WTC11 (cell line): ENCODE results near the gene SMC5. TPM values are rescaled to one million over a fixed set of nuclear protein-coding genes. Genes with fewer than 3 reads are reported as not detected.
A peak's percentile ranks its signal among the peaks of the same experiment; 100 is the strongest.

Source experiments
- ATAC-seq: fragments of 200-7000 bp; cut with Tn5 transposase; 2 replicates; pipeline ENCODE4 v1.10.0; 2021; ENCODE audit warnings: mild to moderate bottlenecking, moderate library complexity
- CTCF ChIA-PET: fragments of 300-600 bp; sonication (Branson Sonifier 250); formaldehyde crosslinking; loops from one replicate; lab custom pipeline; 2021; ENCODE audit warnings: antibody characterized with exemption; lab: Charles Lee
- POLR2A ChIA-PET: fragments of 350-600 bp; sonication (Branson Sonifier 250); formaldehyde crosslinking; loops from one replicate; lab custom pipeline; 2021; ENCODE audit warnings: antibody characterized with exemption; lab: Charles Lee
- DNase-seq: peaks from one replicate; pipeline ENCODE4 v3.0.0; 2021; ENCODE audit warnings: low spot score
- H3K27ac Mint-ChIP-seq: 2 replicates; pipeline ENCODE4 v1.8.0; 2021; ENCODE audit warnings: mixed read lengths
- H3K27me3 Mint-ChIP-seq: 2 replicates; pipeline ENCODE4 v1.8.0; 2021; ENCODE audit warnings: low read depth, mild to moderate bottlenecking, moderate library complexity, mixed read lengths
- H3K36me3 Mint-ChIP-seq: 2 replicates; pipeline ENCODE4 v1.8.0; 2021; ENCODE audit warnings: mixed read lengths
- H3K4me1 Mint-ChIP-seq: 2 replicates; pipeline ENCODE4 v1.8.0; 2022; ENCODE audit warnings: mixed read lengths
- H3K4me3 Mint-ChIP-seq: 2 replicates; pipeline ENCODE4 v1.8.0; 2021; ENCODE audit warnings: mild to moderate bottlenecking, moderate library complexity, mixed read lengths
- H3K9me3 Mint-ChIP-seq: 2 replicates; pipeline ENCODE4 v1.8.0; 2021; ENCODE audit warnings: mixed read lengths
- AR ChIP-seq: fragments of 250-450 bp; sonication (Bioruptor Pico); IDR thresholded peaks from 2 replicates; pipeline ENCODE4 v1.9.0; 2021; ENCODE audit warnings: mild to moderate bottlenecking
- ATF6 ChIP-seq: sonication (generic); formaldehyde crosslinking; IDR thresholded peaks from 2 replicates; pipeline ENCODE4 v1.8.1; 2023; ENCODE audit warnings: mild to moderate bottlenecking, missing genetic modification reagents
- ELF4 ChIP-seq: sonication (generic); formaldehyde crosslinking; IDR thresholded peaks from 2 replicates; pipeline ENCODE4 v1.8.1; 2022; ENCODE audit warnings: low read depth, mild to moderate bottlenecking, moderate library complexity, missing genetic modification reagents
- ERG ChIP-seq: fragments of 250-450 bp; sonication (Bioruptor Pico); IDR thresholded peaks from 2 replicates; pipeline ENCODE4 v1.8.0; 2021; ENCODE audit warnings: mild to moderate bottlenecking
- IRF2 ChIP-seq: sonication (generic); formaldehyde crosslinking; IDR thresholded peaks from 2 replicates; pipeline ENCODE4 v1.8.0; 2022; ENCODE audit warnings: low read depth, missing genetic modification reagents, borderline replicate concordance
- MLX ChIP-seq: sonication (generic); formaldehyde crosslinking; IDR thresholded peaks from 2 replicates; pipeline ENCODE4 v1.8.1; 2023; ENCODE audit warnings: mild to moderate bottlenecking, missing genetic modification reagents, moderate library complexity
- NR1H2 ChIP-seq: sonication (generic); formaldehyde crosslinking; IDR thresholded peaks from 2 replicates; pipeline ENCODE4 v1.9.0; 2021; ENCODE audit warnings: mild to moderate bottlenecking, moderate library complexity, missing genetic modification reagents
- NR2C2 ChIP-seq: sonication (generic); formaldehyde crosslinking; IDR thresholded peaks from 2 replicates; pipeline ENCODE4 v1.8.0; 2022; ENCODE audit warnings: mild to moderate bottlenecking, missing genetic modification reagents
- NR3C1 ChIP-seq: sonication (generic); formaldehyde crosslinking; conservative IDR thresholded peaks from 2 replicates; pipeline ENCODE4 v1.8.1; 2023; ENCODE audit warnings: low read depth, mild to moderate bottlenecking, missing genetic modification reagents
- PREB ChIP-seq: sonication (generic); formaldehyde crosslinking; IDR thresholded peaks from 2 replicates; pipeline ENCODE4 v1.8.1; 2022; ENCODE audit warnings: mild to moderate bottlenecking, missing genetic modification reagents, moderate library complexity, borderline replicate concordance
- SMAD3 ChIP-seq: sonication (generic); formaldehyde crosslinking; IDR thresholded peaks from 2 replicates; pipeline ENCODE4 v1.8.0; 2022; ENCODE audit warnings: missing genetic modification reagents, mild to moderate bottlenecking, borderline replicate concordance
- SOX15 ChIP-seq: fragments of 250-450 bp; sonication (Bioruptor Pico); IDR thresholded peaks from 2 replicates; pipeline ENCODE4 v1.9.0; 2021; ENCODE audit warnings: mild to moderate bottlenecking
- TCF7 ChIP-seq: sonication (generic); formaldehyde crosslinking; IDR thresholded peaks from 2 replicates; pipeline ENCODE4 v1.8.0; 2022; ENCODE audit warnings: mild to moderate bottlenecking, low read depth, missing genetic modification reagents, moderate library complexity
- USF1 ChIP-seq: sonication (generic); formaldehyde crosslinking; IDR thresholded peaks from 2 replicates; pipeline ENCODE4 v1.8.0; 2022; ENCODE audit warnings: mild to moderate bottlenecking, missing genetic modification reagents
- ZBTB21 ChIP-seq: sonication (generic); formaldehyde crosslinking; IDR thresholded peaks from 2 replicates; pipeline ENCODE4 v1.8.1; 2023; ENCODE audit warnings: mild to moderate bottlenecking, missing genetic modification reagents, borderline replicate concordance
- ZNF317 ChIP-seq: sonication (generic); formaldehyde crosslinking; IDR thresholded peaks from 2 replicates; pipeline ENCODE4 v1.8.1; 2023; ENCODE audit warnings: low read depth, mild to moderate bottlenecking, moderate library complexity, missing genetic modification reagents, borderline replicate concordance
- ZNF416 ChIP-seq: fragments of 250-450 bp; sonication (Bioruptor Pico); IDR thresholded peaks from 2 replicates; pipeline ENCODE4 v1.9.0; 2021; ENCODE audit warnings: mild to moderate bottlenecking, inconsistent platforms
- ZNF671 ChIP-seq: fragments of 250-450 bp; sonication (Bioruptor Pico); IDR thresholded peaks from 2 replicates; pipeline ENCODE4 v1.8.0; 2021; ENCODE audit warnings: mild to moderate bottlenecking
- total RNA-seq: library from RNA; stranded (reverse); gene quantifications from 3 replicates; pipeline ENCODE4 v1.2.3, GENCODE V29; 2021

Gene SMC5
- total RNA-seq, 1 experiment from 2014 or later, result 20.2 TPM

- H3K27ac Mint-ChIP-seq, result peak overlapping the region; percentile 44; the same call in 1 of the 2 replicates
- H3K36me3 Mint-ChIP-seq, result peaks cover 6% of the 10 kb centered on the region; the same call in 1 of the 2 replicates
- no peaks in the 10 kb centered on the region for H3K9me3 Mint-ChIP-seq
- H3K27me3 Mint-ChIP-seq, result peaks cover 5% of the 10 kb centered on the region; the same call in 1 of the 2 replicates
- H3K4me3 Mint-ChIP-seq, result no peak overlapping the region
- TF ChIP-seq SOX15 (CRISPR knock-in tag) (no peak), ZNF317 (no peak), ZNF416 (CRISPR knock-in tag) (no peak), ERG (CRISPR knock-in tag) (no peak), ZBTB21 (CRISPR knock-in tag) (no peak), AR (CRISPR knock-in tag) (no peak), NR3C1 (no peak), IRF2 (CRISPR knock-in tag) (no peak), ELF4 (no peak), ATF6 (CRISPR knock-in tag) (no peak)
- ATAC-seq, result no peak
- no peak for DNase-seq
- H3K4me1 Mint-ChIP-seq, result peaks cover 30% of the 10 kb centered on the region
- ChIA-PET POLR2A (no interaction called here), CTCF (interaction anchor here (0.9 kb wide), 1 partner anchor 347 kb away, joined by 3 read pairs; no protein-coding TSS in a partner anchor)
Measured at GRCh38 chr9:70256123-70256551, 2.6 kb upstream of the SMC5 start.

GRCh38 chr9:70257502-70257901 lies 1.3 kb upstream of the SMC5 start:
- TF ChIP-seq ELF4, result no peak
- TF ChIP-seq MLX, result no peak
- no peak for TF ChIP-seq SMAD3
- Mint-ChIP-seq H3K4me3 (peak overlapping the region; percentile 4), H3K27me3 (peaks cover 5% of the 10 kb centered on the region; the same call in 1 of the 2 replicates), H3K27ac (peak overlapping the region; percentile 5; the same call in 1 of the 2 replicates), H3K9me3 (no peaks in the 10 kb centered on the region), H3K4me1 (peaks cover 44% of the 10 kb centered on the region), H3K36me3 (peaks cover 20% of the 10 kb centered on the region)
- CTCF ChIA-PET, result interaction anchor here (0.6 to 1.7 kb wide), 4 partner anchors 28 to 345 kb away, joined by 3 to 5 read pairs (median 4); no protein-coding TSS in a partner anchor
- DNase-seq (no peak), ATAC-seq (no peak)
- POLR2A ChIA-PET, result no interaction called here

GRCh38 chr9:70257991-70258691 lies 637 bp upstream of the SMC5 start:
- Mint-ChIP-seq H3K27ac (peak overlapping the region; percentile 97), H3K4me3 (peak overlapping the region; percentile 91), H3K4me1 (peaks cover 46% of the 10 kb centered on the region), H3K9me3 (no peaks in the 10 kb centered on the region), H3K36me3 (peaks cover 22% of the 10 kb centered on the region), H3K27me3 (peaks cover 5% of the 10 kb centered on the region; the same call in 1 of the 2 replicates)
- CTCF ChIA-PET, result interaction anchor here (0.6 to 1.7 kb wide), 5 partner anchors 28 to 344 kb away, joined by 3 to 5 read pairs (median 4); no protein-coding TSS in a partner anchor
- DNase-seq (peak; percentile 36), ATAC-seq (peak; percentile 60)
- POLR2A ChIA-PET, result no interaction called here
- TF ChIP-seq NR1H2 (no peak), ZNF671 (no peak), TCF7 (CRISPR knock-in tag) (no peak), PREB (CRISPR knock-in tag) (no peak), USF1 (CRISPR knock-in tag) (peak; percentile 28; the same call in 1 of the 2 replicates), NR2C2 (CRISPR knock-in tag) (no peak), NR3C1 (no peak)
